ENCODE measurements around the gene ABCA3.

The ABCA3 gene

GRCh38 chr16:2370721-2371120, 30.2 kb upstream of the ABCA3 start:
- no peak for TF ChIP-seq CTCF (IDR thresholded peaks at IDR 0.05; ENCODE audit: unreplicated experiment in 3 of 3)
- Mint-ChIP-seq H3K4me1 (peaks cover 45% of the 10 kb centered on the region), H3K36me3 (ENCODE audit: low read depth) (no peaks in the 10 kb centered on the region), H3K27ac (peak overlapping the region in 2 of 3 experiments; percentile 67 to 68), H3K9me3 (no peaks in the 10 kb centered on the region), H3K4me3 (no peak overlapping the region), H3K27me3 (ENCODE audit: low read depth) (peaks cover 8% of the 10 kb centered on the region)

- no peak for TF ChIP-seq CTCF (IDR thresholded peaks at IDR 0.05; ENCODE audit: unreplicated experiment in 3 of 3)
- Mint-ChIP-seq H3K27me3 (ENCODE audit: low read depth) (peaks cover 11% of the 10 kb centered on the region), H3K9me3 (no peaks in the 10 kb centered on the region), H3K36me3 (ENCODE audit: low read depth) (no peaks in the 10 kb centered on the region), H3K27ac (peak overlapping the region in 2 of 3 experiments; percentile 62 to 76), H3K4me1 (peaks cover 57% of the 10 kb centered on the region), H3K4me3 (no peak overlapping the region)
These were observed 26.3 kb upstream of the ABCA3 start for GRCh38 chr16:2366660-2367309.

- Mint-ChIP-seq H3K4me1 (peaks cover 46% of the 10 kb centered on the region), H3K36me3 (ENCODE audit: low read depth) (no peaks in the 10 kb centered on the region), H3K27me3 (ENCODE audit: low read depth) (peaks cover 15% of the 10 kb centered on the region), H3K9me3 (no peaks in the 10 kb centered on the region), H3K4me3 (peak overlapping the region in 2 of 3 experiments; percentile 30 to 43), H3K27ac (peak overlapping the region; percentile 62 to 76 (median 75))
- TF ChIP-seq CTCF (IDR thresholded peaks at IDR 0.05; ENCODE audit: unreplicated experiment in 3 of 3): no peak
These were observed 25.1 kb upstream of the ABCA3 start for GRCh38 chr16:2365397-2366294.

- H3K4me1 Mint-ChIP-seq: peaks cover 45% of the 10 kb centered on the region
- peaks cover 15% of the 10 kb centered on the region for H3K27me3 Mint-ChIP-seq (ENCODE audit: low read depth)
- peak overlapping the region in 1 of 3 experiments; percentile 27 for H3K4me3 Mint-ChIP-seq
- no peak for TF ChIP-seq CTCF (IDR thresholded peaks at IDR 0.05; ENCODE audit: unreplicated experiment in 3 of 3)
- H3K36me3 Mint-ChIP-seq (ENCODE audit: low read depth): no peaks in the 10 kb centered on the region
- H3K9me3 Mint-ChIP-seq: no peaks in the 10 kb centered on the region
- H3K27ac Mint-ChIP-seq: peak overlapping the region; percentile 28 to 76 (median 62)
These were observed 24.2 kb upstream of the ABCA3 start for GRCh38 chr16:2364638-2365210.

GRCh38 chr16:2362218-2362617, 21.7 kb upstream of the ABCA3 start:
- Mint-ChIP-seq H3K27me3 (ENCODE audit: low read depth) (peaks cover 23% of the 10 kb centered on the region), H3K4me3 (no peak overlapping the region), H3K9me3 (peaks cover 9% of the 10 kb centered on the region), H3K27ac (no peak overlapping the region), H3K36me3 (ENCODE audit: low read depth) (no peaks in the 10 kb centered on the region), H3K4me1 (peaks cover 31% of the 10 kb centered on the region)
- no peak for TF ChIP-seq CTCF (IDR thresholded peaks at IDR 0.05; ENCODE audit: unreplicated experiment in 3 of 3)
